ENCODE measurements around the gene ESPN.

GRCh38 chr1:6495540-6496364 is 71.2 kb downstream of the ESPN start:
- TF ChIP-seq POLR2A (IDR thresholded peaks at IDR 0.05) (no peak), CTCF (IDR thresholded peaks at IDR 0.05) (no peak), EP300 (IDR thresholded peaks at IDR 0.05) (no peak)
